GM18858 (cell line): ENCODE measurements around the gene ITGA11.

Experiments used
- ATAC-seq: cut with Tn5 transposase; IDR thresholded peaks from one replicate; pipeline ENCODE4 v1.9.1; 2021; ENCODE audit not compliant: unreplicated experiment

ITGA11 gene

DNA sequence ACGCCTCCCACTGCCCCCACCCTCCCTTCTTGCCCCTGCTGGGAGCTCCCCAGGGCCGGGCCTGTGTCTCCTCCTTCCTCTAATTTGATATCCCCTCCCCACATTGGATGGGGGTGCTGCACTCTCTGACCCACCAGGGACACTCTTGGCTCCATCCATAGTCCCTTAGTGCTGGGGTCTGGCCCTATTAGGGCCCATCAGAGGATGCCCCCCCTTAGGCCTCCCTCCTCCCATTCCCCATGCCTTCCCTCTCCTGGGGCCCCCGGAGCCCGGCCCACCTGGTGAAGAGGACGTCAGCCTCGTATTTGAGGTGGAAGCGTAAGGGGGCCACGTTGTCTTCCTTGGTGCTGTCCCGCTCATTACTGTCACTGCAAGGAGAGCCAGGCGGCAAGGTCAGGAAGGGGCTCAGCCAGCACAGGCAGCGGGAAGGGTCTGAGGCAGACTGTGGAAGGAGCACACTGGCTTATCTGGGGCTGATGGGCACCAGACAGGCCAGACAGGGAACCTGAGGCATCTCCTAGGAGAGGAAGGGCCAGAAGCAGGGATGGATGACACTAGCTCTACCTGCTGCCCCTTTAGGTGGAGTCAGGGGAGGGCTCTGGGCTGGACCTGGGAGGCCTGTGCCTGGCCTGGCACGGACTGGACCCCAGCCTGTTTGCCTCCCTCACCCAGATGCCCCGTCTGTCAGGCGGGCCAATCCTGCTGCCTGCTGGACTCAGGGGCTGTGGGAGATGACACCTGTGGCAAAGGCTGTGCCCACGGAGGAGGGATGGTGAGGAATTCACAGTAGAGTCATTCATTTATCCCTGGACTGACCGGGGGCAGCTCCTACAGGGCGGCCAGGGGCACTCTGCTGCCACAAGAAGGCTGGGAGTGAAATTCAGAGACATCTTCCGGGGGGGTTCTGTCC lies 118.2 kb downstream of the ITGA11 start:
- no peak for ATAC-seq

DNA sequence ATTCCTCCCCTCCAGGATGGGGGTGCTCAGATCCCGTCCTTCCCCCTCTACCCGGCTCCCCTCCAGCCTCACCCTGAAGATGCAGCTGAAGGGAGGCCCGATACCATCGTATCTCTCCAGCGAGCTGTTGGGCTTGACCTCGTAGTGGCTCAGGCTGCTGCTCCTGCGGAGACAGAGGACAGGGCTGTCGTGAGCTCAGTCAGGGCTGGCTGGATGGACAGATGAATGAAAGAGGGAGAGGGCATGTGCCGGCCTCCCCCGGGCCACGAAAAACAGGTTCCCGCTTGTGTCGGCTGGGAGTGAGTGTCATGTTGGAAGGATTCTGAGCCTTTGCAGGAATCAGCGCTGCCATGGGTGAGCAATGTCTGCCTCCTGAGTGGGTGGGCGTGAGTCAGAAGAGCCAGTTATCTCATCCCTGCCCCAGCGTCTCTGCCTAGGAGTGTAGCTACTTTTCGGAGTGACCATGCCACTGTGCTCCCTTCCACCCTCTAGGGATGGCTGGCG lies 119.2 kb downstream of the ITGA11 start:
- ATAC-seq, result no peak

DNA sequence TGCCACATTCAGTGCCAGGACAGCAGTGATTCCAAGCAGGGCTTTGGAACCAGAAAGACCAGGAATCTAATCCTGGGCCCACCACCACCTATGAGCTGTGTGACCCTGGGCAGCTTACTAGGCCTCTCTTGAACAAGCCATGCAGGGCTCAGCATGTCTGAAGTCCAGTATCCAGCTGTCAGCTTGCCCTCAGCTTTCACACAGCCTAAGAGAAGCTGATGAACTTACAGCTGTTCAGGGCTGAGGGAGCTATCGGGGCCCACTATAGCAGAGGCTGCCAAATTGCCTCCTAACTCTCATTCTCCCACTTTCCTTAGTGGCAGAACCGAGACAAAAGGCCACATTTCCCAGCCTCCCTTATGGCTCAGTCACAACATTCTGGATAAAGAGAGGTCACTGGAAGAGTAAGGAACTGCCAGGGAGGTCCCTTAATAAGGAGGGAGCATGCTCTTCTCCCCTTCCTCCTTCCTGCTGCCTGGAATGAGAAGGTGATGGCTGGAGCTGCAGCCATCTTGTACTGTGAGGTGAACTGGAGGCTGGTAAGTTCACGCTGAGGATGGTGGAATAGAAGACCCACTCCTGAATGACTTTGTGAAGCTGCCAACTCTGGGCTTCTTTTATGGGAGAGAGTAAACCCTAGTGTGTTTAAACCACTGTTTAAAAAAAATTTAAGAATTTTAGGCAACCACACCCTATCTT lies 120.0 kb downstream of the ITGA11 start:
- no peak for ATAC-seq

DNA sequence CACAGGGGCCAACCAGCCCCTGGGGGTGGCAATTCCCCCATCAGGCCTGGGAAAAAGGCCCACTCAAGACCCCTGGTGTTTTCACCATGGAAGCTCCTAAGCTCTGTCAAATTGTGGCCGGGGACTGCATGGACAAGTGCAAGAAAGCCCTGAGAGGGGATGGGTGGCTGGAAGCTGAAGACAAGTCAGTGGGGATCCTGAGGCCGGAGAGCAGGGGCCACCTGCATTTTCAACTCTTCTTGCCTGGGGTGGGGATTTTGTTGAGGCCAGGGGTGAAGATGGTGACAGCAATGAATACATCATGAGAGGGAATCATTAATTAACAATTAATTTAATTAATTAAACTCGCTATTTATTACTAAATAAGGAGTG lies 120.5 kb downstream of the ITGA11 start:
- no peak for ATAC-seq

DNA sequence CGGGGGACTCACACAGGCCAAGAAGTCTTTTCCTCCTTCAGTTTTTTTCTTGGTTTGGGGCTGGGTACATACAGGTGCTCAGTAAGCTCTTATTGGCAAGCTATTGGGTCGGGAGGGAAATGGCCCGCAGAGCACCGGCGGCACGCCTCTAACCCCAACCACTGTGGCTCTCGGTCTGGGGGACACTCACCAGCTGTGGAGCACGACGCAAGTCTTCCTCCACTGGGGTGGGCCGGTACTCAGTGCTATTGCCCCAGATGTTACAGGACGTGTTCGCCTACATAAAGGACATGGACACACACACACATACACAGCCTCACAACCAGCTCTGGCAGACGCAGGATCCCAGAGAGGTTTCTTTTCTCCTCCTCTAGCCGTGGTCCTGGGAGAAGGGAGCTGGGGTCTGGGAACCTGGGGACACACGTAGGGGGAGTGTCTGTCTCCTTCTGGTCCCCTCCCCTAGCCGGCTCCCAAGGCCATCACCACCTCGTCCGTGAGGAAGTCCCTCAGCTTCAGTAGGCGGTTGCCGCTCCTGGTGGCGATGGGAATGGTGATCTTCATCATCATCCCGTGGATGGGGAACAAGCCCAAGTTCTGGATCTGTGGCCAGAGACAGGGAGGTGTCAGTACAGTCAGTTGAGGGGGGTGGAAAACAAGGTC lies 121.0 kb downstream of the ITGA11 start:
- ATAC-seq, result no peak

DNA sequence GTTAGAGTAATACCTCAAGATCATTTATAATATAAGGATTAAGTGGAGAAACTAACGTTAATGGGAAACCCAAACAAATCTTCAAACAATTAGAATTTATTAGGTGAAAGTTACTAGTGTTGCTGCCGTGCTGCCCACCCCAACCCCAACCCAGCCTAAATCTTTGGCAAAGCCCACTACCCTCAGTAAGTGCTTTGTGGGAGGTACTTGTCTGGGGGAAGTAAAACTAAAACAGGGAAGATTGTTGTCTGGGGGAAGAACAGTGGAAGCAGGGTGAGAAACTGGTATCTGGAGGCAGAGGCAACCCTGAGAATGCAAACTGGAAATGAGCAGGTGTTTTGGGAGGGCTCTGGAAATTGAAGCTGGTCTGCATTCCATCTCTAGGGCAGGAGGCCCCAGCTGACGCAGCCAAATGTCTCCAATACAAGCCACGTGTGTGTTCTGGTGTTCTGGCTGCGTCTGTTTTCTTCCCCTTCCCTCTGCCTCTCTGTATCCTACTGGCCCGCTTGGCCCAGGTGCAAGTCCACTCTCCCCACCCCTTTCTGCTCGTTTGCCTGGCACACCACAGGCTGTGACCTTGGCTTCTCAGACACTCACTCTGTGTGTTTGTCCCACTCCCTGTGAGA lies 121.7 kb downstream of the ITGA11 start:
- ATAC-seq, result no peak

DNA sequence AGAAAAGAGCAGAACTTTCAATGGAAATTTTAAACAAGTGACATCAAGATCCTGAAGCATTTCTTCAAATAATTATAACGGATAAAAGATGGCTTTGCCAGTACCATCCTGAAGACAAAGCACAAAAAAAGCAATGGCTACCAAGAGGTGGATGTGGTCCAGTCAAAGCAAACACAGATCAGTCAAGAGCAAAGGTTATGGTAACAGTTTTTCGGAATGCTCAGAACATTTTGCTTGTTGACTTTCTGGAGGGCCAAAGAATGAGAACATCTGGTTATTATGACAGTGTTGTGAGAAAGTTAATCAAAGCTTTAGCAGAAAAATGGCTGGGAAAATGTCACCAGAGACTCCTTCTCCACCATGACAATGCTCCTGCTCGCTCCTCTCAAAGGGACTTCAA lies 122.9 kb downstream of the ITGA11 start:
- ATAC-seq, result no peak

DNA sequence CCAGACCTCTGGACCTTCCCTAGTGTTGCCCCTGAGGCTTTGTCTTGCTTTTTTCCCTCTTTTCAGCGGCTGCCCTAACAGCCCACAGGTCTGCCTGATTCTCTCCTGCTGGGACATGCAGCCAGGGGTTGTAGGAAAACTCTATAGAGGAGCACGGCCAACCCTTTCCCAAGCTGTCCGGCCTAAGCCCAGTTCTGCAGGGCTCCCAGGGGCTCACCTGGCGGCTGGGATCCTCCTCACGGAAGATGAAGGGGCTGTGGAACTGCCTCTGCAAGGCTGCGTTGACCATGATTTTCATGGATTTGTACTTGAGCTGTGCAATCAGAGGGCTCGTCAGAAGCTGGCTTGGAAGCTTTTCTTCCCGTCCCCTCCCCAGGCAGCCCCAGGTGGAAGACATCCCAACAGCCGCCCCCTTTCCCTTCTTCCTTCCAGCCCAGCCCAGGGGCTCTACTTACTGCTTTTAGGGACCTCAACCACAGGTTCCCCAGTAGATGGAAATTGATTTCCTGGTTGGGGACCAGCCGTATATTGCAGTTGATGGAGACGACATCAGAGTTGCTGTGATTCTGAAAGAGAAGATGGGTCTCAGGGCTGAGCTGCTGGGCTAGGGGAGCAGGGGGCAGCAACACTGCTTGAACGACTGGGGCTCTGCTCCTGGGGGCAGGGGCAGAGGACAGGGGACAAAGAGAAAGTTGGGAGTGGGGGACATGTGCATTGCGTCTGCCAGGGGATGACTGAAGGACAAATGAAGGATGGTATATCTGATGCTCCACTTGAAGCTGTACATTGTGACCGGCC lies 124.6 kb downstream of the ITGA11 start:
- ATAC-seq, result no peak

DNA sequence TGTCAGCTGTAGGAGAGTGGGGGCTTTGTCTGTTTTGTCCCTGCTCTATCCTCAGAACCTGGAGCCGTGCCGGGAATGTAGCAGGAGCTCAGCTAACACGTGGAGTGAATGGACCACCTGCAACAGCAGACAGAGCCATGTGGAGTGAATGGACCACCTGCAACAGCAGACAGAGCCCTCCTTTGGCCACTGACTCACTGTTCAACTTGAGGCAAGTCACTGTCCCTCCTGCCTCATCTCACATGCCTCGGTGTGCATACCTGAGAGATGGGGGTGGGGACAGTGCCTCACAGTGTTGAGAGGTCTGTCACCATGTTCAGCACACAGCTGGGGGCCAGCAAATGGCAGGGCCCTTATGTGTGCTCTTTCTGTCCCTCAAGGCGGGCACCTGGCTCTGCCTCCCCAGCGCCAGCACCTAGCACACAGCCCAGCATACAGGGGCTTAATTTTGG lies 126.5 kb downstream of the ITGA11 start:
- no peak for ATAC-seq

DNA sequence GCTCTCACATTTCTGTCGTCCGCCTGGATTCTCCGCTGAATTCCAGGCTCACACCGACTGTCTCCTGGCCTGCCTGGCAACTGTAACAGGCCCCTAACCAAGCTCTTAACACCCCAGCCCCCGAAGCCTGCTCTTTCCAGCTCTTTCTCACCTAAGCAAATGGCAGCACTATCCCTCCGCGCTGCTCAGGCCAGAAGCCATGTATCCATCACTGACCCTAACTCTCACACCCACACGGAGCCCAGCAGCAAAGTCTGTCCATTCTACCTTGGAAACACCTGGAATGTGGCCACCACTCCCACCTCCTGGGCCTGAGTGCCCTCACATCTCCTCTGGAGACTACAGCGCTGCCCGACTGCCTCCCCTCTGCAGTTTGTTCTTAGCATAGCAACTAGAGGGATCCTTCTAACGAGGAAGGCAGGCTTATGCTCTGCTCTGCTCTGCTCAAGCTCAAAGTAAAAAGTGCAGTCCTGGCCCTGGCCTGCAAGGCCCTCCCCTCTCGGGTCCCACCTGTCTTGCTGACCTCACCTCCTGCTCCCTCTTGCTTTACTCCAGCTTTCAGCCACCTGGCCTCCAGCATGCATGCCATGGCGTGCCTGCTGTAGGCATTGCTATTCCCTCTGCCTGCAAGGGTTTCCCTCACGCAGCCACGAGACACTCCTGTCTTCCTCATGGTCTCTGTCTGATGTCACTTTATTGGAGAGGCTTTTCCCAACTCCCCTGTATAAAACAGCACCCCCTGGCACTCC lies 127.2 kb downstream of the ITGA11 start:
- no peak for ATAC-seq

DNA sequence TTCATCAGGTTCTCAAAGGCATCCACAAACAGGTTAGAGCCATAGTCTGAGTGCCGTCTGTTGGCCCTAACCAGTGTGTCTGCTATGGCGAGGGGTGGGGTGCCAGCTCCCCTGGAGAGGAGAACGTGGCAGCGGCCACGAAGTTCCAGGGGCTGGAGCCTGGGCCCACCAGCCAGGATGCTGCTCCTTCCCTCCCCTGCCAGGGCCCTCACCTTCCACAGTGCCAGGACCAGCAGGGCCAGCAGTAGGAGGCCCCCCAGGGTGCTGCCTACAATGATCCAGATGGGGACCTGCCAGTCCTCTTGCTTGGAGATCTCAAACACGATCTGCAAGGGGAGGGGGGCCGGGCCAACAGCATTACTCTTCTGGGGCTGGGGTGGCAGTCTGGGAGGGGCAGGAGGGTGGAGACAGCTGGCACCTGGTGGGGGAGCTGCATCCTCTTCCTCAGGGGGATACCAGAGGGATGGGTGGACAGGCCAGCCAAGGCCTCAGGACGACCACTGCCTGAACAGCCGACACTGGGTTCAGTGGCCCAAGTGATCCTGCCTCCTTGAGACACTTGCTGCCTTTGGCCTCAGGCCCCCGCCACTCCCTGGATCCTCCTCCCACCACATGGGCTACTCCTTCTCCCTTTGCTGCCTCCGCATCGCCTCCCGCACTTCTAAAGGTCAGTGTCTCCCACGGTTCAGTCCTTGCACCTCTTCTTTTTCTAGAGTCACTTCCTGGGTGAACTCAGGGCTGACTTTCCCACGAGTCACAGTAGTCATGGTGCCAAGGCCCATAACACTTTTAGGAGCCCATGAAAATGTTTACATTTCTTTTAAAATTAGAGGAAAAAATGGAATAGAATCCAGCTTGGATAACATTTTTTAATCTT lies 128.2 kb downstream of the ITGA11 start:
- no peak for ATAC-seq

DNA sequence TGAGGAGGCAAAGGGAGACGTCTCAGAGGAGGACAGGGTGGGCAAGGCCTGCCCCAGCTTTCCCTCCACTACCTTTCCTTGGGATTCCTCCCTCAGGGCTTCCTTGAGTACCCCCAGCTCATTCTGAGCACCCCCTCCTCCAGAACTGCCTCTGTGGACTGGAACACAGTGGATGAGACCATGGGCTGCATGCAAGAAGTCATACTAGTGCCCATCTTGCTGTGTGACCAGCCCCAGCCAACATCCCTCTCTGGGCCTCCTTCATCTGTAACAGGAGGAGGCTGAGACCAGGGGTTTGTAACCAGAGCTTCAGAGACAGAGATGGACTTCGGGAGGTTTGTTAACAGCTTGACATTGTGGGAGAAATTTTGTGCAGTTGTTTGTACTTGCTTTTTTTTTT lies 128.8 kb downstream of the ITGA11 start:
- no peak for ATAC-seq

DNA sequence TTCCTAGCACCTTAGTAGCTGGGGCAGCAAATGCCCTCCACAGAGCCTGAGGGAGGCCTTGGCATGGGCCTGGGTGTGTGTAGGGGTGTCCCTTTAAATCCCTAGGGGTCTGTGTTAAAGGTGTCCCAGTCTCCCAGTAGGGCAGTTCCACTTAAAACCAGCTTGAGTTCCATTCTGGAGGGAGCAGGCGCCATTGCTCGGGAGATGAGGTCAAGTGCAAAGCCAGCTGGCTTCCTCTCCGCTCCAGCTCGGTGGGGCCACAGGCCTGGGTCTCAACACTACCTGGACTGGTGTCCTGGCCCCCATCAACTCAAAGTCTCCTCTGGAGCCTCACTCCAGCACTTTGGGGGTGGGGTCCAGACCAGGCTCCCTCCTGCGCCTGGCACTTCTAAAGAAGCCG lies 129.2 kb downstream of the ITGA11 start:
- no peak for ATAC-seq

DNA sequence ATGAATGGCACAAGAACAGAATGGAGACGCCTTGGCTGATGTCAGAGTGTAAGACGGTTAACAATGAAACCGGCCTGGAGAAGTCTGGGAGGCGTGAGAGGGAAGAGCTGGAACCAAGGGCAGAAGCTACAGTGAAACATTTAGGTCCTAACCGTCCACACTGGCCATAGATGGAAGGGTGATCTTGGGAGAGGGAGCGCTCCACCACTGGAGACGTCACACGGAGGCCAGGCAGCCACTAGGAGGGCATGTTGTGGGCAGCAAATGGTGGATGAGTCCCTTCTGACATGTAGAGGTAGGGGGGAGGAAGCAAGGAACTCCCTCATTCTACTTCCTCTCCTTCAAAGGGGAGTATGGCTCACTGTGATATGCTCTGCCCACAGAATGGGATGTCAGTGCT lies 130.7 kb downstream of the ITGA11 start:
- ATAC-seq, result no peak

DNA sequence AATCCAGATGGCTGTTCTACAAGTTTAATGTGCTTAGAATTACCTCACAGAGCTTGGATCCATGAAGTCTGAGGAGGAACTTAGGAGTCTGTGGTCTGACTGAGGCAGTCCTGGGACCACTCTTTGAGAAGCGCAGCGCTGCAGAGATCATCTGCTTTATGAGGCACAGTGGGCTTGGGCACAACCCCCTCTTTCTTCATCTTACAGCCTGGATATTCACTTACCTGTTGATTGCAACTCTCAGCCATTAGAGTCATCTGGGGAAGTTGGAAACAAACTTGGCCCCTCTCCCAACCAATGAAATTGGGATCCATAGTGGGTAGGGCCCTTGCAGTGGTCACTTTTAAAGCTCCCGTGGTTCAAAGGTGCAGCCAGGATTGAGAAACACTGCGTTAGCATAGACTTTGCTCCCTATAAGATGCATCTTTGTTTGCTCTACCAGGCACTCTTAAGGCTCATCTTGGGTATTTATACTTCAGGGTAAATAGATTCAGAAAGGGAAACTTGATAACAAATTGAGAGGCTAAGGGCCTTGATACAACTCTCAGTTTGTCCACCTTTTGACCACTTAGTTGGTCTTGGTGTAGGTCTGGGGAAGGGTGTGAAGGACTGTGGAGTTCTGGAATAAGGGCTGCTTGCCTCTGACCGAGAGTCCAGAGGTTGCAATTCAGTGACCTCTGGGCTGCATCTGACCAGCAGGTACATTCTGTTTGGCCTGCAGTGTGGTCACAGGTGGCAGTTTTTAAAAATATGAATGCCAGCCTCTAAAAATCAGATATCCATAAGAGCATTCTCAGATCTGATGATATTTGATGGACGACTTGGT lies 131.6 kb downstream of the ITGA11 start:
- no peak for ATAC-seq

DNA sequence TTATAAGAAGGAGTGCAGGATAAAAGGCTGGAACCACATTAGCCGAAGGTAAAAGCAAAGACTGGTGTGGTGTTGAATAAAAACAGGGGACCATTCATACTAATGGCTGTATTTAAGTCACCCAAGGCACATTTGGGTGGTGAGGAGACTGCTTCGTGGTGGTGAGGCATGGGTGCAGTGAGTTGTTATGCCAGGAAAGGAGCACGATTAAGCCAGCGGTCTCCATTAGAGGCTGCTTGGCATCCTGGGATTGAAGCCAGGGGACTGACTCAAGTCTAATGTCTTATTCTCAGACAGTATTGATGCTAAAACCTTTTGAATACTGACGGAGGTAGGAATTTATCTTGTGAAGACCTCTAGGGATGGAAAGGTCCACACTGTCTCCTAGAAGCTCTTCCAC lies 132.5 kb downstream of the ITGA11 start:
- ATAC-seq, result no peak

DNA sequence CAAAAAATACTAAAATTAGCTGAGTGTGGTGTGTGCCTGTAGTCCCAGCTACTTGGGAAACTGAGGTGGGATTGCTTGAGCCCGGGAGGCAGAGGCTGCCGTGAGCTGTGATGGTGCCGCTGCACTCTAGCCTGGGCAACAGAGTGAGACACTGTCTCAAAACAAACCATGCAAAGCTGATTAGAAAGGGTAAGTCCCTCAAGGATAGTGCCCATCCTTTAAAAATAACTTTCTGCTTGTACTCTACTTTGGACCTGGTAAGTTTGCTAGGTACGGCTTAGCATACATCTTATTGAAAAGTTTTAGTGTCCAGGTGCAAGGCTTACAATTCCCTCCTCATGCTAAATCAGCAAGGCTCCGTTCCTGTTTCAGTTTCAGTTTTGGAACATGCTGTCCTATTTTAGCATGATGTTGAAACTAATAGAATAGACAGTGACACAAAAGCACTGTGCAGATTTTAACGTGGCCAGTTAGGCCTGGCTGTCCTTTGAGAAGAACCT lies 133.0 kb downstream of the ITGA11 start:
- peak; percentile 86 for ATAC-seq

DNA sequence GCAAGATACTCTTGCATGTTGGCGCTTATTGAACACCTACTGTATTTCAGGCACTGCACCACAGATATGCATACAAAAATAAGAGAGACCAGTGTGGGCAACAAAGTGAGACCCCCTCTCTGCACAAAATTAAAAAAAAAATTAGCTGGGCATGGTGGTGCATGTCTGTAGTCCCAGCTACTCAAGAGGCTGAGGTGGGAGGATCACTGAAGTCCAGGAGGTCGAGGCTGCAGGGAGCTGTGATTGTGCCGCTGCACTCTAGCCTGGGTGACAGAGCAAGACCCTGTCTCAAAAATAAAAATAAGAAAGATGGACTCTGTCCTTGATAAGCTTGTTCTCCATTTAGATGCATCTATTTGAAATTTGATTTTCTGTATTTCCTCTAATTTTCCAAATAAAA lies 133.6 kb downstream of the ITGA11 start:
- ATAC-seq, result no peak
